GM12864 (cell line): Measurements from ENCODE around the gene TRMT10A.

ENCODE experiments used
- DNase-seq: peaks from one replicate; pipeline ENCODE4 v3.0.0-alpha.2; 2011; ENCODE audit warnings: low read depth
- H3K4me3 ChIP-seq: 2 replicates; pipeline ENCODE4 v1.5.1; 2011; ENCODE audit warnings: mild to moderate bottlenecking, low read depth, low read length, control low read depth
- CTCF ChIP-seq: IDR thresholded peaks from 2 replicates; pipeline ENCODE4 v1.5.1; 2011; ENCODE audit warnings: low read depth, mild to moderate bottlenecking, moderate library complexity, low read length, control low read depth, inconsistent platforms; ENCODE audit errors: missing control alignments

Gene TRMT10A

GRCh38 chr4:99504804-99505502, 58.9 kb downstream of the TRMT10A start:
- DNase-seq, result no peak
- no peak for TF ChIP-seq CTCF
- H3K4me3 ChIP-seq, result no peak overlapping the region
